Aorta (tissue), 5 donors: Measurements from ENCODE around the gene DOK3. TPM values are rescaled to one million over a fixed set of nuclear protein-coding genes. Genes with fewer than 3 reads are reported as not detected.

ENCODE experiments used
- ATAC-seq: fragments of 200-7000 bp; cut with Tn5 transposase; one replicate; pipeline ENCODE4 v1.9.1; 2022; ENCODE audit warnings: moderate library complexity; ENCODE audit not compliant: low FRiP score
- DNase-seq, 2 donors: peaks; one replicate each; pipeline ENCODE4 v3.0.0-alpha.2; 2020
- H3K27ac ChIP-seq, 2 donors: one replicate each; pipeline ENCODE4 v1.5.1; 2013; ENCODE audit warnings: low read length in 2 of 2, mild to moderate bottlenecking in 2 of 2, moderate library complexity in 2 of 2, control low read depth in 1 of 2, inconsistent platforms in 1 of 2, low read depth in 1 of 2
- H3K27me3 ChIP-seq, 2 donors: one replicate each; pipeline ENCODE4 v1.6.1; 2013; ENCODE audit warnings: control low read depth in 1 of 2, low read length in 1 of 2, mild to moderate bottlenecking in 1 of 2, moderate library complexity in 1 of 2; ENCODE audit not compliant: insufficient read depth in 2 of 2, control insufficient read depth in 1 of 2
- H3K36me3 ChIP-seq, 2 donors: one replicate each; pipeline ENCODE4 v1.6.1; 2013; ENCODE audit warnings: control low read depth in 1 of 2, low read length in 1 of 2, mild to moderate bottlenecking in 1 of 2; ENCODE audit not compliant: insufficient read depth in 2 of 2, control insufficient read depth in 1 of 2
- H3K4me1 ChIP-seq, 2 donors: one replicate each; pipeline ENCODE4 v1.6.1; 2013; ENCODE audit warnings: low read length in 2 of 2, control low read depth in 1 of 2, mild to moderate bottlenecking in 1 of 2, moderate library complexity in 1 of 2; ENCODE audit not compliant: insufficient read depth in 2 of 2, control insufficient read depth in 1 of 2
- H3K4me3 ChIP-seq, 2 donors: one replicate each; pipeline ENCODE4 v1.5.1; 2013; ENCODE audit warnings: low read length in 2 of 2, control low read depth in 1 of 2, mild to moderate bottlenecking in 1 of 2
- H3K9me3 ChIP-seq: one replicate; pipeline ENCODE4 v1.6.1; 2013; ENCODE audit warnings: mild to moderate bottlenecking, low read length; ENCODE audit not compliant: control insufficient read depth
- WGBS, 2 donors: extraction: QIAGEN DNeasy Blood & Tissue Kit; methylation state at CpG; one replicate each; pipeline ENCODE4 v1.1.7; 2013; 5-methylcytosine and 5-hydroxymethylcytosine counted together
- intact Hi-C, 2 donors: fragments of 100-400 bp; cut with DNase I; formaldehyde crosslinking; loops; one replicate each; pipeline versions ENCODE4 v1.14.2 to v1.15.0; 2022
- polyA plus RNA-seq, 2 donors: library from polyadenylated mRNA; stranded (reverse); fragments of 200-250 nt; gene quantifications; one replicate each; pipeline ENCODE4 v1.2.3, GENCODE V29; 2013
- total RNA-seq, 2 donors: library from RNA; stranded (reverse); fragmentation: NEBNext Ultra II Directional; extraction: Animal tissue kit (Norgen Biotek cat#: 25700); gene quantifications; one replicate each; pipeline ENCODE4 v1.2.1, GENCODE V29; 2021
- donor health status: healthy with polysubstance abuse.
- donor health status: Bipolar disorder and iron deficiency.
- donor health status: DM: no; HTN: no; CAD: no.
- donor health status: DM: no; HTN: no; CAD: no.
- donor health status: DM: yes; HTN: yes; CAD: no.

Gene DOK3
- total and polyA plus RNA-seq, 4 donors = 2.7 to 21.6 (median 9.7) TPM

DNA sequence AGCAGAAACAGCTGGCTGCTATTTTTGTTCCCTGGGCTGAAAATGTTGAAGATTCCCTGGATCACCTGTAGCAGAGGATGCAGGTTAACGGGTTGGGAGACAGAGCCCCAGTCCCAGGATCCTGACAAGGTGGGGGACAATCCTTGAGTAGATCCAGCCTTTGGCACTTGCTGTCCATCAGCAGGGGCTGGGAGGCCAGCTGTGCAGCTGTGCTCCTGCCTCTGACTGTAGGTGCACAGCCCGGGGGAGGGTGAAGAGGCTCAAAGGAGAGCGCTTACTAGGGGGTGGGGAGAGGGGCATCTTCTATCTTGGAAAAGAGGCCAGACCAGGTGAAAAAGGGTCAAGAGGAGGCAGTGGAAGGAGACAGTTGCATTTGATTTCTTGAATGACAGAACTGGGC is 10.6 kb upstream of the DOK3 start:
- intact Hi-C loops = no loop called here
- DNase-seq (peak; percentile 27 to 29), ATAC-seq (no peak)
- WGBS, 2 donors = 89 to 90% methylated on average over 3 of the region's 3 CpGs
- no peak overlapping the region for H3K27ac ChIP-seq
- H3K4me1 ChIP-seq = no peaks in the 10 kb centered on the region
- H3K9me3 ChIP-seq = no peaks in the 10 kb centered on the region
- H3K27me3 ChIP-seq = no peaks in the 10 kb centered on the region
- no peak overlapping the region for H3K4me3 ChIP-seq
- H3K36me3 ChIP-seq = peaks cover 3 to 9% of the 10 kb centered on the region in 2 donors

GRCh38 chr5:177519463-177520235 is 10.0 kb upstream of the DOK3 start:
- H3K4me1 ChIP-seq = no peaks in the 10 kb centered on the region
- H3K4me3 ChIP-seq = no peak overlapping the region
- no peak for ATAC-seq
- H3K27ac ChIP-seq = no peak overlapping the region
- intact Hi-C loops = no loop called here
- DNase-seq = peak; percentile 23 to 63
- peaks cover 3 to 9% of the 10 kb centered on the region in 2 donors for H3K36me3 ChIP-seq
- WGBS, 2 donors = 80% methylated on average over 13 of the region's 13 CpGs
- no peaks in the 10 kb centered on the region for H3K27me3 ChIP-seq
- H3K9me3 ChIP-seq = no peaks in the 10 kb centered on the region

- ATAC-seq (peak; percentile 95), DNase-seq (peak; percentile 99)
- 0% methylated on average over 95 to 96 of the region's 96 CpGs for WGBS, 2 donors
- no peaks in the 10 kb centered on the region for H3K27me3 ChIP-seq
- intact Hi-C loops = no loop called here
- H3K4me1 ChIP-seq = no peaks in the 10 kb centered on the region
- peak within 1 kb of the TSS in 1 of 2 donors; percentile 43 for H3K27ac ChIP-seq
- peaks cover 3 to 7% of the 10 kb centered on the region in 2 donors for H3K36me3 ChIP-seq
- H3K9me3 ChIP-seq = no peaks in the 10 kb centered on the region
- peak within 1 kb of the TSS; percentile 9 to 47 for H3K4me3 ChIP-seq
Measured at GRCh38 chr5:177516601-177517568, 7.3 kb upstream of the DOK3 start, which contains the start of gene DDX41. DDX41 (minus strand) TSS chr5:177516961; CDS start chr5:177516945, 16 bp downstream.

GRCh38 chr5:177515580-177515979 is 6.0 kb upstream of the DOK3 start:
- no peak for ATAC-seq
- H3K9me3 ChIP-seq = no peaks in the 10 kb centered on the region
- H3K27me3 ChIP-seq = no peaks in the 10 kb centered on the region
- no peak for DNase-seq
- WGBS, 2 donors = 85 to 89% methylated on average over 7 of the region's 7 CpGs
- H3K4me3 ChIP-seq = no peak overlapping the region
- peaks cover 2 to 3% of the 10 kb centered on the region in 2 donors for H3K36me3 ChIP-seq
- no peak overlapping the region for H3K27ac ChIP-seq
- intact Hi-C loops = no loop called here
- H3K4me1 ChIP-seq = no peaks in the 10 kb centered on the region

DNA sequence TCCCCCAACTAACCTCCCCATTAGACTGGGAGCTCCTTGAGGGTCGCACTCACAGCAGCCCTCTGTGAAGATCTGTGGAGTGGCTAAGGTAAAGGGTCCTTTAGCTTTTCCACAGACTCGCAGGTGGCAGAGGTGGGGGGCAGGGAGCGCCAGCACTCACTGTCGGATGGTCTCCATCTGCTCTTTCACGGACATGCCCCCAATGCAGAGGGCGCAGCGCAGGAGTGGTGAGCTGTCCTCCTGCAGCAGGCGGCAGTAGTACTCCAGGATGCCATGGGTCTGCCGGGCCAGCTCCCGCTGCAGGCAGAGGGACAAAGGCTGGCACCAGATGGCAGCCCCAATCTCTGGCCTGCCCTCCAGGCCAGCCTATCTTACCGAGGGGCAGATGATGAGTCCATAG is 4.9 kb upstream of the DOK3 start:
- Histone ChIP-seq H3K9me3 (no peaks in the 10 kb centered on the region), H3K4me1 (no peaks in the 10 kb centered on the region), H3K27me3 (no peaks in the 10 kb centered on the region), H3K27ac (no peak overlapping the region), H3K4me3 (no peak overlapping the region), H3K36me3 (peaks cover 0 to 2% of the 10 kb centered on the region in 2 donors)
- WGBS, 2 donors = 95% methylated on average over 11 of the region's 11 CpGs
- DNase-seq (no peak), ATAC-seq (no peak)
- intact Hi-C loops = no loop called here

- Histone ChIP-seq H3K9me3 (no peaks in the 10 kb centered on the region), H3K4me1 (no peaks in the 10 kb centered on the region), H3K27ac (no peak overlapping the region), H3K36me3 (peaks cover 0 to 2% of the 10 kb centered on the region in 2 donors), H3K4me3 (no peak overlapping the region), H3K27me3 (no peaks in the 10 kb centered on the region)
- intact Hi-C loops = no loop called here
- ATAC-seq = no peak
- DNase-seq = peak in 1 of 2 donors; percentile 53
- WGBS, 2 donors = 95% methylated on average over 15 of the region's 15 CpGs
Measured at GRCh38 chr5:177513500-177513899, 3.9 kb upstream of the DOK3 start.

GRCh38 chr5:177512736-177513380 is 3.2 kb upstream of the DOK3 start:
- peaks cover 0 to 2% of the 10 kb centered on the region in 2 donors for H3K36me3 ChIP-seq
- ATAC-seq = no peak
- 88 to 90% methylated on average over 16 of the region's 16 CpGs for WGBS, 2 donors

More at GRCh38 chr5:177512736-177513380, 3.2 kb upstream of the DOK3 start:
- no peaks in the 10 kb centered on the region for H3K27me3 ChIP-seq
- H3K4me3 ChIP-seq = no peak overlapping the region
- H3K4me1 ChIP-seq = no peaks in the 10 kb centered on the region
- no peaks in the 10 kb centered on the region for H3K9me3 ChIP-seq
- intact Hi-C loops = no loop called here
- no peak overlapping the region for H3K27ac ChIP-seq
- DNase-seq = no peak
